ENCODE measurements around the gene JARID2.

The JARID2 gene

DNA sequence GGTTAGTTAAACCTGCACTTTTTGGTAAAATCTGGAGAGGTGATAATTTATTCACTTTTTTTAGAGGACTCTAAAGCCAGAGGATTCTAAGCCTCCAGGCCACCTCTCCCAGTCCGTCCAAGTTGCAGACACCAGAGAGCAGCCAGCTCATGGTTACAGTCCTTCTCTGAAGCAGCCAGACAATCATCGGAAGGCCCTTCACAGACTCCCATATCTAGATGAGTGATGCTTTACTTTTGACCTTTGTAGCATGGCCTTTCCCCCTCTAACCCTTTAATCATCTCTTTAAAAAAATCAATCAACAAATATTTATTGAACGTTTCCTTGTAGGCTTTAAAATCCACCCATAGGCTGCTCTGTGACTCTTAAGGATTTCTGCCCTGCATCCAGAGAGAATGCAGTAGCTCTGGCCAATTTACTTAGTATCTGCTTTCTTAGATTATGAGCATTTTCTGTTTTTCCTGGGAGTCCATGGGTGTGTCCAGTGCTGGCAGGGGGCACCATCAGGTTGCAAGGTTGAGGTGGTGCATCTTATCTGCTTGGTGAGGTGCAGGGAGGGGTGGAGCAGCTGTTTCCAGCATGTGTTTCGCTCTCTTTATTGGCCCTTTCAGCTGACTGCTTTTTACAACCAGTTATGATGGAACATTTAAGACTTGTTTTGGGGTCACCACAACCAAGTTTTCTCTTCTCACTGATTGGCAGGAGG, 58.6 kb downstream of the JARID2 start:
- H3K79me1 ChIP-seq (ENCODE audit: low read depth, low read length), result peaks cover 4% of the 10 kb centered on the region
- H3K4me3 ChIP-seq (ENCODE audit: low read length in 2 of 2), result no peak overlapping the region
- WGBS, 2 donors (ENCODE audit: extremely low coverage in 2 of 2, insufficient read length in 2 of 2, insufficient replicate concordance in 1 of 2), result 100% methylated on average over 1 of the region's 4 CpGs; no CpG with 5 or more reads in 1 of the 2 donors
- H2BK15ac ChIP-seq (ENCODE audit: low read length), result no peak overlapping the region
- no peak overlapping the region for H2BK12ac ChIP-seq (ENCODE audit: low read length)
- H3K27ac ChIP-seq (replicated peaks; ENCODE audit: low read length), result no peak overlapping the region
- no peak overlapping the region for H3K23ac ChIP-seq (ENCODE audit: low read depth, low read length, poor library complexity)
- peaks cover 21 to 50% of the 10 kb centered on the region in 2 donors for H3K4me1 ChIP-seq (ENCODE audit: control insufficient read depth in 2 of 2, insufficient read depth in 1 of 2, low read depth in 1 of 2, low read length in 2 of 2)
- no peak overlapping the region for H2BK5ac ChIP-seq (ENCODE audit: low read length)
- H2BK120ac ChIP-seq (ENCODE audit: low read depth, low read length), result no peak overlapping the region
- no peak overlapping the region for H2AK5ac ChIP-seq (ENCODE audit: low read depth, low read length)
- H3K27me3 ChIP-seq (ENCODE audit: control insufficient read depth in 3 of 3, insufficient read depth in 3 of 3, low read depth in 1 of 3, low read length in 3 of 3), result no peaks in the 10 kb centered on the region
- no peak overlapping the region for H3K18ac ChIP-seq (ENCODE audit: low read length)
- H4K8ac ChIP-seq (ENCODE audit: low read depth, low read length), result no peak overlapping the region
- no peak overlapping the region for H3K14ac ChIP-seq (ENCODE audit: low read length)
- peaks cover 0 to 3% of the 10 kb centered on the region in 2 donors for H3K36me3 ChIP-seq (replicated peaks in 1 of 2; ENCODE audit: control insufficient read depth in 2 of 2, insufficient read depth in 2 of 2, low read length in 2 of 2)
- H3K4ac ChIP-seq (ENCODE audit: low read length), result no peak overlapping the region
- H4K91ac ChIP-seq (ENCODE audit: low read depth, low read length, poor library complexity), result no peak overlapping the region
- no peaks in the 10 kb centered on the region for H3K9me3 ChIP-seq (replicated peaks in 1 of 2; ENCODE audit: control insufficient read depth in 2 of 2, insufficient read depth in 1 of 2, low read depth in 1 of 2, low read length in 2 of 2)
- H3K9ac ChIP-seq (ENCODE audit: low read depth, low read length, poor library complexity), result no peak overlapping the region
- DNase-seq (ENCODE audit: low spot score), result no peak
- no peak overlapping the region for H3K4me2 ChIP-seq (ENCODE audit: insufficient read depth, low read length, poor library complexity, severe bottlenecking)
- no peak overlapping the region for H2AFZ ChIP-seq (ENCODE audit: low read length)

DNA sequence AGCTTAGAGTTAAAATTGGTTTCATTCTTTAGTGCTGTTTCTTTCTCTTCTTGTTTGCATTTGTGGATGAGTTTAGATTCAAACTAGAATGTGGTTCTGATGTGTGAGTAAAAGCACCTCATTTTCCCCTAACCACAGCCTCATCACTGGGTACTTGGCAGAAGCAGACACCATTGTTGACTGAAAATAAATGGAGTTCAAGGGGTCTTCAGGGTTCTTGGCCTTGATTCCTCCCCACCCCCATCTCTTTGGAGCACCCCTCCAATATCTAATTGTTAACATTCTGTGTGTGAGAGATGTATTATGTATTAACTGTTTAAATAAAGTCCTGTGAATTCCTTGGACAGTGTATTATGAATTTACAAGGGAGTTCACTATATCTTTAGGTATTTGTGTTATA, 59.6 kb downstream of the JARID2 start:
- Histone ChIP-seq H3K4me2 (ENCODE audit: insufficient read depth, low read length, poor library complexity, severe bottlenecking) (no peak overlapping the region), H2AK5ac (ENCODE audit: low read depth, low read length) (no peak overlapping the region), H3K23ac (ENCODE audit: low read depth, low read length, poor library complexity) (no peak overlapping the region), H2BK15ac (ENCODE audit: low read length) (no peak overlapping the region), H3K4ac (ENCODE audit: low read length) (no peak overlapping the region), H3K9ac (ENCODE audit: low read depth, low read length, poor library complexity) (no peak overlapping the region), H3K18ac (ENCODE audit: low read length) (no peak overlapping the region), H2BK5ac (ENCODE audit: low read length) (no peak overlapping the region), H2BK120ac (ENCODE audit: low read depth, low read length) (no peak overlapping the region), H4K8ac (ENCODE audit: low read depth, low read length) (no peak overlapping the region), H4K91ac (ENCODE audit: low read depth, low read length, poor library complexity) (no peak overlapping the region), H3K27me3 (ENCODE audit: control insufficient read depth in 3 of 3, insufficient read depth in 3 of 3, low read depth in 1 of 3, low read length in 3 of 3) (no peaks in the 10 kb centered on the region), H3K79me1 (ENCODE audit: low read depth, low read length) (peaks cover 4% of the 10 kb centered on the region), H3K27ac (replicated peaks; ENCODE audit: low read length) (no peak overlapping the region), H3K9me3 (replicated peaks in 1 of 2; ENCODE audit: control insufficient read depth in 2 of 2, insufficient read depth in 1 of 2, low read depth in 1 of 2, low read length in 2 of 2) (no peaks in the 10 kb centered on the region), H2BK12ac (ENCODE audit: low read length) (no peak overlapping the region), H2AFZ (ENCODE audit: low read length) (no peak overlapping the region), H3K36me3 (replicated peaks in 1 of 2; ENCODE audit: control insufficient read depth in 2 of 2, insufficient read depth in 2 of 2, low read length in 2 of 2) (peaks cover 0 to 3% of the 10 kb centered on the region in 2 donors), H3K4me1 (ENCODE audit: control insufficient read depth in 2 of 2, insufficient read depth in 1 of 2, low read depth in 1 of 2, low read length in 2 of 2) (peaks cover 18 to 53% of the 10 kb centered on the region in 2 donors), H3K4me3 (ENCODE audit: low read length in 2 of 2) (no peak overlapping the region), H3K14ac (ENCODE audit: low read length) (no peak overlapping the region)
- DNase-seq (ENCODE audit: low spot score), result no peak

DNA sequence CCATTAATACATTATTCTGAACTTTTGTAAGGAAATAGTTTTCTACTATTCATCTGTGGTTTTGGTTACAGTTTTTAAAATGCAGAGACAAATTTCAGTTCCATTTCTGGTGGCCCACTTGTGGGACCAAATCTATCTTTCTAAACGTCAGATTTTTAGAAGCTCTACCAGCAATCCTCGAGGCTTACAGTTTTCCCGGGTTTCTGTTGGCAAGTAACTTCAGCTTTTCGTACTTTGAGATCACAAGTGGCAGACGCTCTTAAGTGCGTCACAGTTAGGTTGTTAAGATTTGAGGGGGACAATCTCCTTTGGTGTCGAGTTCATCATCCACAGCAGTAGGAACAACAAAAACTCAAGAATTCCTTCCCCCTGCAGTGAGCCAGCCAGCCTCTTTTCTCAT, 60.0 kb downstream of the JARID2 start:
- no peak overlapping the region for H3K9ac ChIP-seq (ENCODE audit: low read depth, low read length, poor library complexity)
- H3K36me3 ChIP-seq (replicated peaks in 1 of 2; ENCODE audit: control insufficient read depth in 2 of 2, insufficient read depth in 2 of 2, low read length in 2 of 2), result peaks cover 0 to 3% of the 10 kb centered on the region in 2 donors
- H3K14ac ChIP-seq (ENCODE audit: low read length), result no peak overlapping the region
- H2AFZ ChIP-seq (ENCODE audit: low read length), result no peak overlapping the region
- no peak for DNase-seq (ENCODE audit: low spot score)
- H3K4ac ChIP-seq (ENCODE audit: low read length), result no peak overlapping the region
- H3K4me1 ChIP-seq (ENCODE audit: control insufficient read depth in 2 of 2, insufficient read depth in 1 of 2, low read depth in 1 of 2, low read length in 2 of 2), result peaks cover 18 to 53% of the 10 kb centered on the region in 2 donors
- no peaks in the 10 kb centered on the region for H3K27me3 ChIP-seq (ENCODE audit: control insufficient read depth in 3 of 3, insufficient read depth in 3 of 3, low read depth in 1 of 3, low read length in 3 of 3)
- no peak overlapping the region for H3K18ac ChIP-seq (ENCODE audit: low read length)
- no peak overlapping the region for H4K8ac ChIP-seq (ENCODE audit: low read depth, low read length)
- no peak overlapping the region for H2AK5ac ChIP-seq (ENCODE audit: low read depth, low read length)
- H2BK12ac ChIP-seq (ENCODE audit: low read length), result no peak overlapping the region
- no peak overlapping the region for H3K23ac ChIP-seq (ENCODE audit: low read depth, low read length, poor library complexity)
- WGBS, 2 donors (ENCODE audit: extremely low coverage in 2 of 2, insufficient read length in 2 of 2, insufficient replicate concordance in 1 of 2), result no CpG with 5 or more reads among the region's 7 CpGs
- no peak overlapping the region for H4K91ac ChIP-seq (ENCODE audit: low read depth, low read length, poor library complexity)
- H2BK120ac ChIP-seq (ENCODE audit: low read depth, low read length), result no peak overlapping the region
- H3K27ac ChIP-seq (replicated peaks; ENCODE audit: low read length), result no peak overlapping the region
- H2BK15ac ChIP-seq (ENCODE audit: low read length), result no peak overlapping the region
- H2BK5ac ChIP-seq (ENCODE audit: low read length), result no peak overlapping the region
- H3K9me3 ChIP-seq (replicated peaks in 1 of 2; ENCODE audit: control insufficient read depth in 2 of 2, insufficient read depth in 1 of 2, low read depth in 1 of 2, low read length in 2 of 2), result no peaks in the 10 kb centered on the region
- no peak overlapping the region for H3K4me2 ChIP-seq (ENCODE audit: insufficient read depth, low read length, poor library complexity, severe bottlenecking)
- H3K4me3 ChIP-seq (ENCODE audit: low read length in 2 of 2), result no peak overlapping the region
- peaks cover 3% of the 10 kb centered on the region for H3K79me1 ChIP-seq (ENCODE audit: low read depth, low read length)

DNA sequence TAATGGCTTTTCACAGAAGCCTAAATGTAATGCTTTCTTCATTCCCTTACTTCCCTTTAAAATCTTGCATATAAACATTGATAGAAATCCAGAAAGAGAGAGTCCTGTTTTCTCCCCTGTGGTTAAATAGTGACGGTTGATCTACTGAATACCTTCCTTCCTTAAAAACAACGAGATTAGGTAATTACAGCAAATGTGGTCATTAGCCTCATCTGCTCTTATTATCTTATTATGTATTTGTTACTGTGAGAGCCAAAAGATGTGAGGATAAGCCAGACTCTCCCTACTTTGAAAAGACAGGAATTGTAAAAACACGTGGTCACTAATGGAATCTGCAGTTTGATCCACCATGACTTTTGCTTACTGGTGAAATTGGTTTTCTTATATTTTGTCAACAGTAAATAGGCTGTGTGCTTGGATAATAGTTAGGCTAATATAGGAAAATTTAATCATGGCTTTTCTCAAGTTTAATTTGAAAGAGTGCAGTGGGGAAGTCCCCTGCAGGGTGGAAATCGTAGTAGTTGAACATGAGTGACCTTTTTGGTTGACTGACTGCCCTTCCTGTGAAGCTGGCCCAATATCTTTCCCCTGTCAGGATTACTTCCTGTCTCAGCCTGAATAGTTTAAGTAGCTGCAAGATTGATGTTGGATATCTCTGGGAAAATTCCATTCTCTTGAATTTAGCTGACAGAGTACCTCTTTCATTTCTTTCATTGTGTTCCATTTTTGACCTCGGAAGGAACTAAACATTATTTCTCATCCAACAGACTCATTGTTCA, 62.8 kb downstream of the JARID2 start:
- Histone ChIP-seq H3K23ac (ENCODE audit: low read depth, low read length, poor library complexity) (no peak overlapping the region), H2AFZ (ENCODE audit: low read length) (no peak overlapping the region), H3K4me3 (ENCODE audit: low read length in 2 of 2) (no peak overlapping the region), H2BK15ac (ENCODE audit: low read length) (no peak overlapping the region), H3K18ac (ENCODE audit: low read length) (no peak overlapping the region), H3K9me3 (replicated peaks in 1 of 2; ENCODE audit: control insufficient read depth in 2 of 2, insufficient read depth in 1 of 2, low read depth in 1 of 2, low read length in 2 of 2) (no peaks in the 10 kb centered on the region), H3K4me1 (ENCODE audit: control insufficient read depth in 2 of 2, insufficient read depth in 1 of 2, low read depth in 1 of 2, low read length in 2 of 2) (peaks cover 23 to 63% of the 10 kb centered on the region in 2 donors), H4K8ac (ENCODE audit: low read depth, low read length) (no peak overlapping the region), H3K4ac (ENCODE audit: low read length) (no peak overlapping the region), H3K27ac (replicated peaks; ENCODE audit: low read length) (no peak overlapping the region), H3K4me2 (ENCODE audit: insufficient read depth, low read length, poor library complexity, severe bottlenecking) (no peak overlapping the region), H3K27me3 (ENCODE audit: control insufficient read depth in 3 of 3, insufficient read depth in 3 of 3, low read depth in 1 of 3, low read length in 3 of 3) (no peaks in the 10 kb centered on the region), H2BK120ac (ENCODE audit: low read depth, low read length) (no peak overlapping the region), H2BK5ac (ENCODE audit: low read length) (no peak overlapping the region), H3K9ac (ENCODE audit: low read depth, low read length, poor library complexity) (no peak overlapping the region), H2BK12ac (ENCODE audit: low read length) (no peak overlapping the region), H3K36me3 (replicated peaks in 1 of 2; ENCODE audit: control insufficient read depth in 2 of 2, insufficient read depth in 2 of 2, low read length in 2 of 2) (no peaks in the 10 kb centered on the region), H2AK5ac (ENCODE audit: low read depth, low read length) (no peak overlapping the region), H3K14ac (ENCODE audit: low read length) (no peak overlapping the region), H4K91ac (ENCODE audit: low read depth, low read length, poor library complexity) (no peak overlapping the region), H3K79me1 (ENCODE audit: low read depth, low read length) (peaks cover 3% of the 10 kb centered on the region)
- DNase-seq (ENCODE audit: low spot score), result no peak
- WGBS, 2 donors (ENCODE audit: extremely low coverage in 2 of 2, insufficient read length in 2 of 2, insufficient replicate concordance in 1 of 2), result no CpG with 5 or more reads among the region's 5 CpGs

Measured in neuronal stem cell (in vitro differentiated cells).